Endothelial cell of umbilical vein (primary cell): ENCODE data around the gene SPARC. TPM values are rescaled to one million over a fixed set of nuclear protein-coding genes. Genes with fewer than 3 reads are reported as not detected.

ENCODE experiments used
- BruUV-seq: library from RNA; stranded (reverse); fragments of 400-500 nt; replicated peaks from 2 replicates; lab custom pipeline; 2021; lab: Mats Ljungman, UMichigan
- CTCF ChIA-PET: fragments of 300-600, 350-600 bp; sonication (Branson Sonifier 250); formaldehyde crosslinking; loops from one replicate; lab custom pipeline; 2021; ENCODE audit warnings: antibody characterized with exemption, inconsistent platforms; lab: Charles Lee
- POLR2A ChIA-PET: fragments of 300-600, 350-600 bp; sonication (Branson Sonifier 250); formaldehyde crosslinking; loops from one replicate; lab custom pipeline; 2021; ENCODE audit warnings: antibody characterized with exemption, inconsistent platforms; lab: Charles Lee
- DNase-seq: peaks from one replicate; pipeline ENCODE4 v3.0.0-alpha.2; 2011; ENCODE audit warnings: low read depth, low spot score
- FAIRE-seq: peaks from 2 replicates; lab custom pipeline; 2011; peaks lifted over from hg19 to GRCh38; lab: Jason Lieb, UNC
- H2AFZ ChIP-seq: 2 replicates; pipeline ENCODE4 v1.6.0; 2012; ENCODE audit warnings: low read depth, low read length, control low read depth, inconsistent platforms
- H3K27ac ChIP-seq: 2 replicates; pipeline ENCODE4 v1.5.1; 2011; ENCODE audit warnings: low read depth, mild to moderate bottlenecking, control low read depth, low read length, moderate library complexity; ENCODE audit not compliant: insufficient read depth
- H3K27me3 ChIP-seq, 2 experiments: 2 replicates each; pipeline versions ENCODE4 v1.6.0 to v1.6.1; 2011; ENCODE audit warnings: low read length in 2 of 2, mixed read lengths in 1 of 2; ENCODE audit not compliant: control insufficient read depth in 2 of 2, insufficient read depth in 2 of 2
- H3K36me3 ChIP-seq, 2 experiments: 2 replicates in 1 of 2; 3 replicates in 1 of 2; pipeline ENCODE4 v1.5.1; 2011; ENCODE audit warnings: low read length in 2 of 2, mild to moderate bottlenecking in 1 of 2, moderate library complexity in 1 of 2; ENCODE audit not compliant: control insufficient read depth in 2 of 2, insufficient read depth in 2 of 2; ENCODE audit errors: extremely low read depth in 1 of 2
- H3K4me1 ChIP-seq: 3 replicates; pipeline ENCODE4 v1.5.1; 2011; ENCODE audit warnings: mild to moderate bottlenecking, low read length; ENCODE audit not compliant: control insufficient read depth, insufficient read depth; ENCODE audit errors: extremely low read depth
- H3K4me2 ChIP-seq: 2 replicates; pipeline ENCODE4 v1.6.1; 2011; ENCODE audit warnings: low read length, control low read depth, mixed read lengths; ENCODE audit not compliant: insufficient read depth
- H3K4me3 ChIP-seq, 3 experiments: fragments of 200-600 bp in 1 of 3; sonication (generic), shearing (Covaris generic) in 1 of 3; replicated peaks in 1 of 3; 2 replicates each; pipeline ENCODE4 v1.5.1; 2011 to 2016; ENCODE audit warnings: control low read depth in 3 of 3, low read length in 3 of 3, mild to moderate bottlenecking in 2 of 3, inconsistent platforms in 1 of 3, low read depth in 1 of 3, moderate library complexity in 1 of 3; ENCODE audit not compliant: insufficient read depth in 1 of 3
- H3K79me2 ChIP-seq: 2 replicates; pipeline ENCODE4 v1.6.0; 2012; ENCODE audit warnings: low read length, inconsistent platforms; ENCODE audit not compliant: control insufficient read depth, insufficient read depth
- H3K9ac ChIP-seq: replicated peaks from 2 replicates; pipeline ENCODE3; 2011; ENCODE audit warnings: low read length, control low read depth; ENCODE audit not compliant: insufficient read depth; ENCODE audit errors: extremely low read depth
- H3K9me1 ChIP-seq: replicated peaks from 3 replicates; pipeline ENCODE4 v1.6.0; 2011; ENCODE audit warnings: mild to moderate bottlenecking, low read length; ENCODE audit not compliant: control insufficient read depth, insufficient read depth; ENCODE audit errors: extremely low read depth
- H3K9me3 ChIP-seq: replicated peaks from 2 replicates; pipeline ENCODE4 v1.5.1; 2012; ENCODE audit warnings: low read length, inconsistent platforms; ENCODE audit not compliant: control insufficient read depth, insufficient read depth
- H4K20me1 ChIP-seq: replicated peaks from 2 replicates; pipeline ENCODE3; 2011; ENCODE audit warnings: mild to moderate bottlenecking, low read length; ENCODE audit not compliant: control insufficient read depth, insufficient read depth; ENCODE audit errors: extremely low read depth
- EZH2 ChIP-seq: IDR thresholded peaks from 2 replicates; pipeline ENCODE4 v1.6.1; 2012; ENCODE audit warnings: borderline replicate concordance, low read depth, mild to moderate bottlenecking, moderate library complexity, low read length, inconsistent platforms; ENCODE audit not compliant: severe bottlenecking
- GATA2 ChIP-seq: IDR thresholded peaks from 2 replicates; pipeline ENCODE4 v1.7.0; 2011; ENCODE audit warnings: low read depth, mild to moderate bottlenecking, moderate library complexity, mixed read lengths, low read length; ENCODE audit not compliant: insufficient read length, insufficient read depth
- POLR2A ChIP-seq: IDR thresholded peaks from 2 replicates; pipeline ENCODE4 v1.6.1; 2012; ENCODE audit warnings: low read depth, mild to moderate bottlenecking, control low read depth, low read length
- POLR2AphosphoS5 ChIP-seq: IDR thresholded peaks from 2 replicates; pipeline ENCODE4 v1.6.1; 2012; ENCODE audit warnings: low read depth, mild to moderate bottlenecking, control low read depth, low read length, moderate library complexity; ENCODE audit not compliant: insufficient read depth
- dilution Hi-C: fragments of 300-500 bp; cut with MboI; formaldehyde crosslinking; loops from one replicate; pipeline ENCODE4 v1.15.0; 2019; ENCODE audit warnings: low sequenced_read_pairs; ENCODE audit not compliant: extremely low pct_ligation_motif_present
- intact Hi-C: fragments of 100-400 bp; cut with micrococcal nuclease; formaldehyde crosslinking; loops from one replicate; pipeline ENCODE4 v1.10.0; 2022
- polyA plus RNA-seq, 4 experiments: library from polyadenylated mRNA; depleted of rRNA in 3 of 4; stranded (reverse) in 3 of 4; unstranded in 1 of 4; fragments of >200 nt; gene quantifications; 2 replicates each; pipeline versions ENCODE4 v1.2.1 to v1.2.3, GENCODE V29; 2011 to 2012; ENCODE audit warnings: missing spikeins in 1 of 4
- total RNA-seq: library from RNA; stranded (reverse); gene quantifications from 2 replicates; pipeline ENCODE4 v1.2.3, GENCODE V29; 2021
- TF ChIP-seq, protein P1 (sequence below): IDR thresholded peaks from 2 replicates; pipeline ENCODE4 v1.6.1; 2011; ENCODE audit not compliant: insufficient read depth, insufficient read length

SPARC gene
- total and polyA plus RNA-seq, 2 donors (not counting 3 experiments of a cell fraction or from before 2014, with no cell fraction given), result 2,962 to 3,114 TPM

DNA sequence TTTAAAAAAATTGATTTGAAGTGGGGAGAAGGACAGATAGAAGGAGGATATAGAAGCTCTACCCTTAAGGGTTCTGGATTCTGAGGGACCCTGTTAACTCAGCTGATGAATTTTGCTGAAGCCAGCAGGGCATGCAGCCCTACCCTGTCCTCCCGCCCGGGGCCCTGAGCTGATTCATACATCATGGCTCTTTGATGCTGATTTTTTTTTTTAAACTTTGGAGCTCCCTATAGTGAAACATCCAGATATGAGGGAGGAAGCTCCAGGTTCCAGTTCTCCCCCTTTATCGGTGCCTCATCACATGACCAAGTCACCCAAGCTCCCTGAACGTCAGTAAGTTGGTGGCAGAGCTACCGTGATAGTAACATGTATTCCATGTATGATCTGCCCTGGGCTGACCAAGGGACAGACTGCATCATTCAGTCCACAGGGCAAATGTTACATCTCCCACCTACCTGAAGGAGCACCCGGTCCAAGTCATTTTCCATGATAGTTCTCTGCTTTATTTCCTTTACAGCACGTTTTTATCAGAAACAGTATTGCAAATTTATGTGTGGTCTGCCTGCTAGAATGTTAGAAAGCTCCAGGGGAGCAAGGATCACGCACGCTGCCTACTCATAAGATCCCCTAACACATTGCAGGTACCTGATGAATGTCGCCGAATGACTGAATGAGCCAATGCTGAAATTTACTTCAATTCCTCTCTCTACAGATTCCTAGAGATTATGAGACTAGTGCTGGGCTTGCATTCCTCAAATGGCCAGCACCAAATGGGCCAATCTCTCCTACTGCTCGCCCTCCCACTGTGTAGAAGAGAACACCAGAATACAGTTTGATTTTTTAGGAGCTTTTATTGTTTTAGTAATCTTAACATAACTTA is 25.9 kb downstream of the SPARC start:
- BruUV-seq, result no TSS peak
- DNase-seq, result peak; percentile 28
- no peak overlapping the region for H3K4me2 ChIP-seq
- no peak overlapping the region for H2AFZ ChIP-seq
- H3K9me3 ChIP-seq, result no peaks in the 10 kb centered on the region
- H3K27me3 ChIP-seq, result no peaks in the 10 kb centered on the region
- CTCF ChIA-PET, result interaction anchor here (0.7 to 8.5 kb wide), 16 partner anchors 9 to 213 kb away, joined by 3 to 173 read pairs (median 6); partner anchors contain the start of genes G3BP1, SLC36A1 and SPARC
- dilution Hi-C loops (no loop called here), intact Hi-C loops (loop anchor here (5.0 kb wide), 1 partner anchor 409 kb away; the partner anchor contains the start of gene GM2A)
- FAIRE-seq, result peak; percentile 21
- TF ChIP-seq, protein P1, sequence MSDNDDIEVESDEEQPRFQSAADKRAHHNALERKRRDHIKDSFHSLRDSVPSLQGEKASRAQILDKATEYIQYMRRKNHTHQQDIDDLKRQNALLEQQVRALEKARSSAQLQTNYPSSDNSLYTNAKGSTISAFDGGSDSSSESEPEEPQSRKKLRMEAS, result no peak
- TF ChIP-seq POLR2AphosphoS5, result peak; percentile 80
- TF ChIP-seq GATA2, result no peak
- TF ChIP-seq EZH2, result no peak
- no peak for TF ChIP-seq POLR2A
- POLR2A ChIA-PET, result interaction anchor here (0.7 to 2.5 kb wide), 6 partner anchors 11 to 110 kb away, joined by 3 to 23 read pairs (median 6); partner anchors contain the start of gene SPARC
- H3K4me1 ChIP-seq, result peaks cover 33% of the 10 kb centered on the region
- H4K20me1 ChIP-seq, result no peaks in the 10 kb centered on the region
- H3K9ac ChIP-seq, result no peak overlapping the region
- H3K27ac ChIP-seq, result peak overlapping the region; percentile 22
- no peaks in the 10 kb centered on the region for H3K9me1 ChIP-seq
- peaks cover 4% of the 10 kb centered on the region for H3K79me2 ChIP-seq
- H3K36me3 ChIP-seq, result peaks cover 30 to 34% of the 10 kb centered on the region in 2 experiments
- H3K4me3 ChIP-seq, result no peak overlapping the region
